Stomach (tissue), 9 donors: ENCODE results near the gene MAPKAPK2. TPM values are rescaled to one million over a fixed set of nuclear protein-coding genes. Genes with fewer than 3 reads are reported as not detected.

Source experiments
- DNase-seq, 2 donors: peaks; one replicate each; pipeline versions ENCODE4 v3.0.0 to v3.0.0-alpha.2; 2013 to 2019
- H3K27ac ChIP-seq, 5 donors: fragments of 200-600 bp in 4 of 5; sonication (generic) in 4 of 5; one replicate each; pipeline ENCODE4 v1.5.1; 2013 to 2019; ENCODE audit warnings: mild to moderate bottlenecking in 1 of 5, moderate library complexity in 1 of 5
- H3K27me3 ChIP-seq, 3 donors: fragments of 200-600 bp; sonication (generic); one replicate each; pipeline ENCODE4 v1.5.1; 2017 to 2019; ENCODE audit warnings: mixed run types in 1 of 3
- H3K36me3 ChIP-seq, 4 donors: fragments of 200-600 bp; sonication (generic); 1 replicate in 3 of 4; 2 replicates in 1 of 4; pipeline ENCODE4 v1.5.1; 2016 to 2019
- H3K4me1 ChIP-seq, 4 donors: fragments of 200-600 bp; sonication (generic); one replicate each; pipeline ENCODE4 v1.5.1; 2016 to 2019
- H3K4me3 ChIP-seq, 4 donors: fragments of 200-600 bp; sonication (generic) in 3 of 4; one replicate each; pipeline ENCODE4 v1.5.1; 2016 to 2019; ENCODE audit warnings: mild to moderate bottlenecking in 1 of 4
- H3K9me3 ChIP-seq, 4 donors: fragments of 200-600 bp; sonication (generic); one replicate each; pipeline ENCODE4 v1.5.1; 2016 to 2019
- EP300 ChIP-seq: sonication (generic); formaldehyde crosslinking; IDR thresholded peaks from one replicate; pipeline ENCODE4 v1.6.1; 2017; ENCODE audit warnings: antibody characterized with exemption
- POLR2A ChIP-seq, 4 donors: fragments of 450-650 bp; IDR thresholded peaks; one replicate each; pipeline ENCODE4 v1.6.1; 2016; ENCODE audit warnings: antibody characterized with exemption in 4 of 4, control low read depth in 2 of 4, mild to moderate bottlenecking in 1 of 4, moderate library complexity in 1 of 4
- POLR2AphosphoS5 ChIP-seq, 3 donors: sonication (generic); formaldehyde crosslinking; IDR thresholded peaks; one replicate each; pipeline ENCODE4 v1.6.1; 2016; ENCODE audit warnings: antibody characterized with exemption in 3 of 3
- WGBS, 5 donors: extraction: QIAGEN DNeasy Blood & Tissue Kit in 3 of 5; methylation state at CpG; one replicate each; pipeline versions ENCODE4 v1.1.5 to v1.1.7; 2013 to 2018; 5-methylcytosine and 5-hydroxymethylcytosine counted together
- intact Hi-C: fragments of 100-400 bp; cut with DNase I; formaldehyde crosslinking; loops from one replicate; pipeline ENCODE4 v1.15.1; 2023; ENCODE audit warnings: low total_unique reads
- polyA plus RNA-seq, 3 donors: library from polyadenylated mRNA; stranded (reverse); fragments of 200-250 nt; gene quantifications; one replicate each; pipeline ENCODE4 v1.2.3, GENCODE V29; 2013
- total RNA-seq, 5 donors: library from RNA; depleted of rRNA; stranded (reverse); fragments of >200 nt; gene quantifications; one replicate each; pipeline versions ENCODE4 v1.1.0 to v1.2.3, GENCODE V29; 2014 to 2016
- TF ChIP-seq, protein P1 (sequence below), 7 experiments: fragments of 450-650 bp in 4 of 7; fragments of 200-600 bp in 3 of 7; sonication (generic) in 3 of 7; IDR thresholded peaks; one replicate each; pipeline ENCODE4 v1.5.1; 2016 to 2019; ENCODE audit warnings: antibody characterized with exemption in 7 of 7, control low read depth in 2 of 7, mild to moderate bottlenecking in 1 of 7
- donor health status: healthy with polysubstance abuse.
- donor health status: Bipolar disorder and iron deficiency.
- donor health status: healthy.

The MAPKAPK2 gene
- total and polyA plus RNA-seq, 8 donors, result 22.6 to 78.0 (median 49.7) TPM

DNA sequence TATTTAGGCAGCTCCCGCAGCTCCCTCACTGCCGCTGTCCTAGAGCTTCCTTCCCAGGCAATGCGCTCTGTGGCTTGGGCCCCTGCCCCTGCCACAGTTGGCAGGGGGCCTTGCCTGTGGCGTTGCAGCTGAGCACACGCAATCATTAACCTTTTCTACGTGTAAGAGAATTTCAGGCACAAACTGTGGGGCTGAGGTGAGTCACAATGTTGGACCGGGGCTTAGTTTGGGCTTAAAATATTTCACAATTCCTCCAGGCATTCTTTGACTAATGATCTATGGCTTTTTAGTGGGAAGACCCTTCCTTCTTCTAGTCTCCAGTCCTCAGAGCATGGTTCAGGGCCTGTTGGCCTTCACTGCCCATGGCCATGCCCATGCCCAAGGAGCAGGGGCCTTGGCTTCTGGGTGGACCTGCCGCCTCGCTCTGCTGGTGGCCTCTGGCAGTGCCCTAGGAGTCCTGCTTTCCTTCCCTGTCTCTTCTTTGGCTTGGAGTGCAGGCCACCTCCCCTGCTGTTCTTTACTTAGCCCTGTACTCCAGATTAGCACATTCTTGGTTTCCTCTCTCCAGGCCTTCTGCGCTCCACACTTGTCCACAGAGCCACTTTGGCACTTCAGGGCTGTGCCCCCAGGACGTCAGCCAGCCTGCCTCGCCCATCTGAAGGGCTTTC lies 39.2 kb downstream of the MAPKAPK2 start:
- WGBS, 5 donors, result 27 to 41% (median 34%) methylated on average over 11 to 12 of the region's 12 CpGs
- Histone ChIP-seq H3K36me3 (peaks cover under 1 to 7% (median 5%) of the 10 kb centered on the region in 4 donors), H3K9me3 (no peaks in the 10 kb centered on the region), H3K27me3 (no peaks in the 10 kb centered on the region), H3K4me3 (no peak overlapping the region), H3K4me1 (peaks cover 45 to 99% (median 68%) of the 10 kb centered on the region in 4 donors), H3K27ac (peak overlapping the region; percentile 47 to 86 (median 75))
- TF ChIP-seq, protein P1, sequence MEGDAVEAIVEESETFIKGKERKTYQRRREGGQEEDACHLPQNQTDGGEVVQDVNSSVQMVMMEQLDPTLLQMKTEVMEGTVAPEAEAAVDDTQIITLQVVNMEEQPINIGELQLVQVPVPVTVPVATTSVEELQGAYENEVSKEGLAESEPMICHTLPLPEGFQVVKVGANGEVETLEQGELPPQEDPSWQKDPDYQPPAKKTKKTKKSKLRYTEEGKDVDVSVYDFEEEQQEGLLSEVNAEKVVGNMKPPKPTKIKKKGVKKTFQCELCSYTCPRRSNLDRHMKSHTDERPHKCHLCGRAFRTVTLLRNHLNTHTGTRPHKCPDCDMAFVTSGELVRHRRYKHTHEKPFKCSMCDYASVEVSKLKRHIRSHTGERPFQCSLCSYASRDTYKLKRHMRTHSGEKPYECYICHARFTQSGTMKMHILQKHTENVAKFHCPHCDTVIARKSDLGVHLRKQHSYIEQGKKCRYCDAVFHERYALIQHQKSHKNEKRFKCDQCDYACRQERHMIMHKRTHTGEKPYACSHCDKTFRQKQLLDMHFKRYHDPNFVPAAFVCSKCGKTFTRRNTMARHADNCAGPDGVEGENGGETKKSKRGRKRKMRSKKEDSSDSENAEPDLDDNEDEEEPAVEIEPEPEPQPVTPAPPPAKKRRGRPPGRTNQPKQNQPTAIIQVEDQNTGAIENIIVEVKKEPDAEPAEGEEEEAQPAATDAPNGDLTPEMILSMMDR (IDR thresholded peaks at IDR 0.05), result no peak
- peak in 2 of 3 donors; percentile 53 to 82 for TF ChIP-seq POLR2AphosphoS5 (IDR thresholded peaks at IDR 0.05)
- intact Hi-C loops, result no loop called here
- DNase-seq, result peak in 1 of 2 donors; percentile 57

DNA sequence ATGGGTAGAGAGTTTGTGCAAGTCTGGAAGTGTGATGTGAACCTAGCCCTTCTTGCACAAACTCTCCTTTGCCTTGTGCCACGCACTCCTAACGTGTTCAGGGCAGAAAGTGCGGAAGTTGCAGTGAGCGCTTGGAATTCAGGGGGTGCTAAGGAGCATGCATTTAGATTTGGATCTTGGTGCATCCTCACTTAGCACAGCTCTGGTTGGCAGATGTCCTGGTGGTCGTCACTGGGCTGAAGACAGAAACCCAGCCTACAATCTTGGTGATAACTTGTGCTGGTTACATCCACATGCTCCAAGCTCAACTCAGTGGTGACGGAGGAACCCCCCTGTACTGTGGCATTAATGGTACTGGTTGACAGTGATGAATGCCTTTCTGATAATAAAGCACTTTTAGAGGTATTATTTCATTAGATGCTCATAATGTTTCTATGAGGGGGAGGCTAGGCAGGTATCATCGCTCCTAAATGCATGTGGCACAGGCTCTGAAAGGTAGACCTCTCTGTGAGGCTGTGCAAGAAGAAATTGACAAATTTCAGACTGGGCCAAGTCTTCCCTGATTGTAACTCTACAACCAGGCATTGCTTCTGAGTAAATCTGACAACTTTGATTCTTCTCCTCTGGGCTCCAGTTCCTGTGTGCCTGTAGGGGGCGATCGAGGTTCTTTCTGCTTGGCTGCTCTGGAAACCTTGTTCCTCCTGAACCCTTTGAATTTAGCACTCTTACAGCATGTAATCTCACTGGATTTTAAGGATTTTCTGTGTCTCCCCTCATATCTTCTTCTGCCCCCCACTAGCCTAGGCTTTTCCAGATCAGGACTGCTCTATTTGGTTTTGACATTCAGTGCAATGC lies 40.6 kb downstream of the MAPKAPK2 start:
- H3K27ac ChIP-seq, result peak overlapping the region in 2 of 5 donors; percentile 76 to 86
- 68 to 78% (median 72%) methylated on average over 8 to 9 of the region's 9 CpGs for WGBS, 5 donors
- intact Hi-C loops, result no loop called here
- H3K27me3 ChIP-seq, result no peaks in the 10 kb centered on the region
- peaks cover 14 to 21% (median 19%) of the 10 kb centered on the region in 4 donors for H3K36me3 ChIP-seq
- H3K4me1 ChIP-seq, result peaks cover 45 to 90% (median 62%) of the 10 kb centered on the region in 4 donors
- peak; percentile 53 to 77 for DNase-seq
- H3K4me3 ChIP-seq, result no peak overlapping the region
- TF ChIP-seq, protein P1 (IDR thresholded peaks at IDR 0.05), result peak in 4 of 7 experiments; percentile 16 to 44 (median 28)
- no peak for TF ChIP-seq POLR2A (IDR thresholded peaks at IDR 0.05)
- no peak for TF ChIP-seq EP300
- TF ChIP-seq POLR2AphosphoS5 (IDR thresholded peaks at IDR 0.05), result no peak
- no peaks in the 10 kb centered on the region for H3K9me3 ChIP-seq

DNA sequence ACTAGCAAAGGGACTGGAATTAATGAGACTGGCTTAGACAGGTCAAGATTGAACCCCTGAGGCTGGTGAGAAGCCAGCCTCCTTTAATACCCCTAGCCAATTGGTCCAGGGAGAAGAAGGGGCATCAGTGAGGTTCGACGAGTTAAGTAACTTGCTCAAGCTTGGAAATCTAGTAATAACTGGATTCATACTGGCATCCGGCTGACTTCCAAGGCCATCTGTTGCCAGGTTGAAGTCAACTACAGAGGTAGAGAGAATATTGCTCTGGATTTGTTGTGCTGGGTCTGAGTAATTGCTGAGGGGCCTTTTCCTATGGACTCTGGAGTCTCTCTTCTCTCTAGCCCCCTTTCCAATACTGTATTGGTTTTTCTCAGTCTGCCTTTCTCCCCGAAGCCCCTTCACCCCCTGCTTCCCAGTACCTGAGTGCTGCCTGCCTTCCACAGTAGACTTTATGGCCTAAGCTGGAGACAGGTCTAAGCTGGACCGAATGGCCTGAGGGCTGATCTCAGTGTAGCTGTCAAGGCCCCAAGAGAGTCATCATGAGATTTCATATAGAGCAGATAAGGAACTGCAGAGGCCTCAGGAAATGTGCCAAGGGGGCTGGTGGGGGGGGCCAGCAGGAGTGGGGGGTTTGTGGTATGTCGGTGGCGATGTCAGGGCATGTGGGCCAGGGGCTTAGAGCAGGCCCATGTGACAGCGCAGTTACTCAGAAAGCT lies 43.4 kb downstream of the MAPKAPK2 start:
- DNase-seq, result peak in 1 of 2 donors; percentile 4
- Histone ChIP-seq H3K27ac (no peak overlapping the region), H3K27me3 (no peaks in the 10 kb centered on the region), H3K9me3 (no peaks in the 10 kb centered on the region), H3K4me3 (no peak overlapping the region), H3K4me1 (peaks cover 29 to 62% (median 47%) of the 10 kb centered on the region in 4 donors), H3K36me3 (peaks cover 42 to 49% (median 47%) of the 10 kb centered on the region in 4 donors)
- intact Hi-C loops, result no loop called here
- 82 to 89% (median 86%) methylated on average over 8 of the region's 8 CpGs for WGBS, 5 donors
- TF ChIP-seq, protein P1 (IDR thresholded peaks at IDR 0.05), result no peak
- no peak for TF ChIP-seq POLR2AphosphoS5 (IDR thresholded peaks at IDR 0.05)
- TF ChIP-seq EP300, result no peak
- no peak for TF ChIP-seq POLR2A (IDR thresholded peaks at IDR 0.05)

DNA sequence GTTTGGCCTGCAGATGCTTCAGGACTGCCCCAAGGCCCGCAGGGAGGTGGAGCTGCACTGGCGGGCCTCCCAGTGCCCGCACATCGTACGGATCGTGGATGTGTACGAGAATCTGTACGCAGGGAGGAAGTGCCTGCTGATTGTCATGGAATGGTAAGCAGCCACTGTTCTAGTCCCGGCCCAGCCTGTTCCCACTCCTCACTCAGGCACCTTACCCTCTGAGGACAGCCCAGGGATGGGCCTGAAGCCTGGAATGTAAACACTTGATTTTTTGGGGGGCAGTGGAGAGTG lies 43.9 kb downstream of the MAPKAPK2 start:
- H3K27me3 ChIP-seq, result no peaks in the 10 kb centered on the region
- no peak overlapping the region for H3K27ac ChIP-seq
- TF ChIP-seq POLR2AphosphoS5 (IDR thresholded peaks at IDR 0.05) (no peak), POLR2A (IDR thresholded peaks at IDR 0.05) (no peak), EP300 (no peak)
- TF ChIP-seq, protein P1 (IDR thresholded peaks at IDR 0.05), result no peak
- H3K4me1 ChIP-seq, result peaks cover 24 to 57% (median 42%) of the 10 kb centered on the region in 4 donors
- peaks cover 47 to 54% (median 52%) of the 10 kb centered on the region in 4 donors for H3K36me3 ChIP-seq
- intact Hi-C loops, result no loop called here
- no peaks in the 10 kb centered on the region for H3K9me3 ChIP-seq
- H3K4me3 ChIP-seq, result no peak overlapping the region
- 75 to 91% (median 84%) methylated on average over 7 to 9 of the region's 9 CpGs for WGBS, 5 donors
- peak in 1 of 2 donors; percentile 17 for DNase-seq
